ENCODE results near the gene NELFA. TPM values are rescaled to one million over a fixed set of nuclear protein-coding genes. Genes with fewer than 3 reads are reported as not detected.

Gene NELFA
- total and polyA plus RNA-seq, 2 of the 13 experiments (the other 11 are each of a cell fraction or from before 2014, with no cell fraction given) = 13.3 to 18.5 TPM

DNA sequence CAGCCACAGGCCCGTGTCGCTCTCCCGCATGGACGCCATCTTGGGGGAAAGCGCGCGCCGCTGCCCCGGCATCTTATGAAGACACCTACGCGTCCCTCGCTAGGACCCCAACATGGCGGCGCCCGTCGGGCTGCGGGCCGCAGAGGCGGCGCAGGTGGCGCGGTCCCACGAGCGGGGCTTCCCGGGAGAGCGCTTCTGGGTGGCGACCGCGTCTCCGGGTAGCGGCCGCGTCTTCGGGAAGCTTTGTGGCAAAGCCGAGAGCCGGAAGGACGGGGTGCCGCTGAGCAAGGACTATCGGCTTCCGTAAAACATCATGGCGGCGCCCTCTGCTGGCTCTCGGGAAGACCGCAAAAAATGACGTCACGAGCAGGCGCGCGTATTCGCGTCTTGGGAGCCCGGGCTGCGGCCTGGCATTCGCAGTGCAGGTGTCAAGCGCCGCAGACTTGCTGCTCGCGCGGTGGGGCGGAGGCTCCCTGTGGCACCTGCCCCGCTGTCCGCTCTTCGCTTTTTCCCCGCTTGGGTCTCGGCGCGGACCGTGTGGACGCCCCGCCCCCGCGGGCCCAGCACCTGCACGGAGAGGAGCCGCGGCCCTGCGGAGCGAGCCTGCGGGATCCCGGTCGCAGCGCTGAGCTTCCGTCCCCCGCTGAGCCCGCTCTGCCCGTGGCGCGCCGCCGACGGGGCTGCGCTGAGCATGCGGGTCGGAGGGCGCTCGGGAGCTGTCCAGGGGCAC, at the start of gene NELFA (continued):
- peak; percentile 79 for TF ChIP-seq ZNF142 (CRISPR knock-in tag; IDR thresholded peaks at IDR 0.05)
- TF ChIP-seq SOX5 (CRISPR knock-in tag; IDR thresholded peaks at IDR 0.05; ENCODE audit: borderline replicate concordance) = peak; percentile 39; the same call in 1 of the 2 replicates
- no peak for TF ChIP-seq CHD4 (IDR thresholded peaks at IDR 0.05; ENCODE audit: borderline replicate concordance, low read length)
- no peak for TF ChIP-seq ZNF7 (CRISPR knock-in tag; IDR thresholded peaks at IDR 0.05)
- TF ChIP-seq ZNF792 (CRISPR knock-in tag; IDR thresholded peaks at IDR 0.05) = peak; percentile 34; the same call in 1 of the 2 replicates
- TF ChIP-seq, protein P1, sequence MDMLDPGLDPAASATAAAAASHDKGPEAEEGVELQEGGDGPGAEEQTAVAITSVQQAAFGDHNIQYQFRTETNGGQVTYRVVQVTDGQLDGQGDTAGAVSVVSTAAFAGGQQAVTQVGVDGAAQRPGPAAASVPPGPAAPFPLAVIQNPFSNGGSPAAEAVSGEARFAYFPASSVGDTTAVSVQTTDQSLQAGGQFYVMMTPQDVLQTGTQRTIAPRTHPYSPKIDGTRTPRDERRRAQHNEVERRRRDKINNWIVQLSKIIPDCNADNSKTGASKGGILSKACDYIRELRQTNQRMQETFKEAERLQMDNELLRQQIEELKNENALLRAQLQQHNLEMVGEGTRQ (IDR thresholded peaks at IDR 0.05; ENCODE audit: low read depth, low read length) = no peak
- TF ChIP-seq, protein P1 (CRISPR knock-in tag; IDR thresholded peaks at IDR 0.05; ENCODE audit: borderline replicate concordance) = peak; percentile 43; the same call in 1 of the 2 replicates
- peak; percentile 39; the same call in 1 of the 2 replicates for TF ChIP-seq CHD2 (IDR thresholded peaks at IDR 0.05; ENCODE audit: low read depth, low read length)
- TF ChIP-seq ZMAT5 (CRISPR knock-in tag; IDR thresholded peaks at IDR 0.05; ENCODE audit: borderline replicate concordance, low read depth) = no peak
- no peak for TF ChIP-seq ZNF496 (CRISPR knock-in tag; IDR thresholded peaks at IDR 0.05; ENCODE audit: insufficient replicate concordance)
- TF ChIP-seq CBFB (CRISPR knock-in tag; IDR thresholded peaks at IDR 0.05) = peak; percentile 84
- TF ChIP-seq ZKSCAN5 (CRISPR knock-in tag; IDR thresholded peaks at IDR 0.05) = no peak
- peak; percentile 8; the same call in 1 of the 2 replicates for TF ChIP-seq SOX13 (IDR thresholded peaks at IDR 0.05)
- peak in 1 of 2 experiments; percentile 54; a peak in 2 of 4 replicates for TF ChIP-seq SOX13 (CRISPR knock-in tag; conservative IDR thresholded peaks at IDR 0.05 in 1 of 2, IDR thresholded peaks at IDR 0.05 in 1 of 2)
- TF ChIP-seq ZSCAN22 (CRISPR knock-in tag; IDR thresholded peaks at IDR 0.05) = no peak
- no peak for TF ChIP-seq CBX1 (IDR thresholded peaks at IDR 0.05; ENCODE audit: low read depth)
- TF ChIP-seq MAF1 (CRISPR knock-in tag; IDR thresholded peaks at IDR 0.05; ENCODE audit: borderline replicate concordance) = no peak
- no peak for TF ChIP-seq ZNF605 (CRISPR knock-in tag; IDR thresholded peaks at IDR 0.05)
